BLaER1 (cell line): ENCODE results near the gene LARGE2.

ENCODE experiments used
- H3K27ac ChIP-seq: shearing (Covaris generic); formaldehyde crosslinking; 2 replicates; pipeline ENCODE4 v1.8.1; 2022
- H3K27me3 ChIP-seq: shearing (Covaris generic); formaldehyde crosslinking; 2 replicates; pipeline ENCODE4 v1.8.1; 2022
- H3K36me3 ChIP-seq: shearing (Covaris generic); formaldehyde crosslinking; 2 replicates; pipeline ENCODE4 v1.8.1; 2022
- H3K4me1 ChIP-seq: shearing (Covaris generic); formaldehyde crosslinking; 2 replicates; pipeline ENCODE4 v1.8.1; 2022
- H3K4me2 ChIP-seq: shearing (Covaris generic); formaldehyde crosslinking; 2 replicates; pipeline ENCODE4 v1.8.1; 2022
- H3K4me3 ChIP-seq: shearing (Covaris generic); formaldehyde crosslinking; 2 replicates; pipeline ENCODE4 v1.8.1; 2022
- H3K9ac ChIP-seq: shearing (Covaris generic); formaldehyde crosslinking; 2 replicates; pipeline ENCODE4 v1.8.1; 2022
- H3K9me3 ChIP-seq: shearing (Covaris generic); formaldehyde crosslinking; 2 replicates; pipeline ENCODE4 v1.8.1; 2022
- H4K20me1 ChIP-seq: shearing (Covaris generic); formaldehyde crosslinking; 2 replicates; pipeline ENCODE4 v1.8.1; 2022
- Cebpa-rat ChIP-seq: shearing (Covaris generic); IDR thresholded peaks from 2 replicates; pipeline ENCODE4 v1.8.1; 2022

LARGE2 gene

GRCh38 chr11:45928535-45929215 is 6.2 kb downstream of the LARGE2 start:
- peaks cover 100% of the 10 kb centered on the region for H3K4me1 ChIP-seq
- H3K4me2 ChIP-seq = peak overlapping the region; percentile 97
- no peak overlapping the region for H3K9ac ChIP-seq
- H3K36me3 ChIP-seq = peaks cover 27% of the 10 kb centered on the region
- no peaks in the 10 kb centered on the region for H3K9me3 ChIP-seq
- peak overlapping the region; percentile 90 for H3K27ac ChIP-seq
- no peak for TF ChIP-seq Cebpa-rat
- peaks cover 17% of the 10 kb centered on the region; the same call in 1 of the 2 replicates for H3K27me3 ChIP-seq
- peaks cover 14% of the 10 kb centered on the region for H4K20me1 ChIP-seq
- no peak overlapping the region for H3K4me3 ChIP-seq

GRCh38 chr11:45929486-45930030 is 7.1 kb downstream of the LARGE2 start:
- Histone ChIP-seq H3K36me3 (peaks cover 29% of the 10 kb centered on the region), H4K20me1 (peaks cover 17% of the 10 kb centered on the region), H3K4me3 (peak overlapping the region; percentile 56), H3K9ac (peak overlapping the region; percentile 66), H3K4me2 (peak overlapping the region; percentile 97), H3K27ac (peak overlapping the region; percentile 90), H3K4me1 (peaks cover 100% of the 10 kb centered on the region), H3K9me3 (no peaks in the 10 kb centered on the region), H3K27me3 (peaks cover 26% of the 10 kb centered on the region; the same call in 1 of the 2 replicates)
- TF ChIP-seq Cebpa-rat = no peak

GRCh38 chr11:45930031-45930794 is 7.8 kb downstream of the LARGE2 start:
- Histone ChIP-seq H3K4me2 (peak overlapping the region; percentile 97), H3K36me3 (peaks cover 35% of the 10 kb centered on the region), H3K9me3 (no peaks in the 10 kb centered on the region), H3K9ac (peak overlapping the region; percentile 71), H3K4me3 (peak overlapping the region; percentile 56), H3K27me3 (peaks cover 33% of the 10 kb centered on the region; the same call in 1 of the 2 replicates), H3K4me1 (peaks cover 100% of the 10 kb centered on the region), H3K27ac (peak overlapping the region; percentile 90), H4K20me1 (peaks cover 18% of the 10 kb centered on the region)
- TF ChIP-seq Cebpa-rat = no peak

- H3K9ac ChIP-seq = peak overlapping the region; percentile 71; the same call in 1 of the 2 replicates
- no peak overlapping the region for H3K4me3 ChIP-seq
- peaks cover 18% of the 10 kb centered on the region for H4K20me1 ChIP-seq
- H3K27ac ChIP-seq = peak overlapping the region; percentile 90
- peaks cover 100% of the 10 kb centered on the region for H3K4me1 ChIP-seq
- peaks cover 33% of the 10 kb centered on the region; the same call in 1 of the 2 replicates for H3K27me3 ChIP-seq
- H3K4me2 ChIP-seq = peak overlapping the region; percentile 97
- H3K9me3 ChIP-seq = no peaks in the 10 kb centered on the region
- no peak for TF ChIP-seq Cebpa-rat
- H3K36me3 ChIP-seq = peaks cover 43% of the 10 kb centered on the region
Measured at GRCh38 chr11:45930951-45931570, 8.6 kb downstream of the LARGE2 start.

GRCh38 chr11:45931739-45932138 is 9.3 kb downstream of the LARGE2 start:
- TF ChIP-seq Cebpa-rat = no peak
- peak overlapping the region; percentile 97 for H3K4me2 ChIP-seq
- peaks cover 33% of the 10 kb centered on the region; the same call in 1 of the 2 replicates for H3K27me3 ChIP-seq
- peaks cover 43% of the 10 kb centered on the region for H3K36me3 ChIP-seq
- H3K27ac ChIP-seq = peak overlapping the region; percentile 90
- no peaks in the 10 kb centered on the region for H3K9me3 ChIP-seq
- peak overlapping the region; percentile 71; the same call in 1 of the 2 replicates for H3K9ac ChIP-seq
- peaks cover 93% of the 10 kb centered on the region for H3K4me1 ChIP-seq
- H4K20me1 ChIP-seq = peaks cover 18% of the 10 kb centered on the region
- no peak overlapping the region for H3K4me3 ChIP-seq

- H3K27ac ChIP-seq = peak overlapping the region; percentile 90
- peaks cover 18% of the 10 kb centered on the region for H4K20me1 ChIP-seq
- H3K9ac ChIP-seq = peak overlapping the region; percentile 71; the same call in 1 of the 2 replicates
- H3K36me3 ChIP-seq = peaks cover 43% of the 10 kb centered on the region
- no peak for TF ChIP-seq Cebpa-rat
- H3K4me1 ChIP-seq = peaks cover 88% of the 10 kb centered on the region
- peaks cover 33% of the 10 kb centered on the region; the same call in 1 of the 2 replicates for H3K27me3 ChIP-seq
- H3K4me2 ChIP-seq = peak overlapping the region; percentile 97
- no peaks in the 10 kb centered on the region for H3K9me3 ChIP-seq
- 0 out of 2 replicates have a peak overlapping the region, but pooled peaks have one; percentile 6 for H3K4me3 ChIP-seq
Measured at GRCh38 chr11:45932217-45932616, 9.8 kb downstream of the LARGE2 start.

- H3K4me3 ChIP-seq = peak overlapping the region; percentile 15
- peaks cover 39% of the 10 kb centered on the region for H3K36me3 ChIP-seq
- H3K9me3 ChIP-seq = no peaks in the 10 kb centered on the region
- H3K9ac ChIP-seq = peak overlapping the region; percentile 71
- H4K20me1 ChIP-seq = peaks cover 18% of the 10 kb centered on the region
- H3K4me1 ChIP-seq = peaks cover 82% of the 10 kb centered on the region
- peak overlapping the region; percentile 97 for H3K4me2 ChIP-seq
- TF ChIP-seq Cebpa-rat = no peak
- peak overlapping the region; percentile 55; the same call in 1 of the 2 replicates for H3K27ac ChIP-seq
- H3K27me3 ChIP-seq = peaks cover 33% of the 10 kb centered on the region; the same call in 1 of the 2 replicates
Measured at GRCh38 chr11:45933131-45933831, 10.8 kb downstream of the LARGE2 start.

GRCh38 chr11:45933846-45934579 is 11.6 kb downstream of the LARGE2 start:
- peaks cover 82% of the 10 kb centered on the region for H3K4me1 ChIP-seq
- H4K20me1 ChIP-seq = peaks cover 18% of the 10 kb centered on the region
- H3K9me3 ChIP-seq = no peaks in the 10 kb centered on the region
- peak overlapping the region; percentile 97 for H3K4me2 ChIP-seq
- H3K27me3 ChIP-seq = peaks cover 33% of the 10 kb centered on the region; the same call in 1 of the 2 replicates
- TF ChIP-seq Cebpa-rat = no peak
- H3K9ac ChIP-seq = peak overlapping the region; percentile 71
- peak overlapping the region; percentile 55; the same call in 1 of the 2 replicates for H3K27ac ChIP-seq
- H3K36me3 ChIP-seq = peaks cover 36% of the 10 kb centered on the region
- H3K4me3 ChIP-seq = peak overlapping the region; percentile 15
